Stromal cell of bone marrow (primary cell): ENCODE measurements around the gene MCM5.

Experiments used
- DNase-seq: peaks from one replicate; pipeline ENCODE4 v3.0.0-alpha.2; 2012; ENCODE audit warnings: low read depth

The MCM5 gene

DNA sequence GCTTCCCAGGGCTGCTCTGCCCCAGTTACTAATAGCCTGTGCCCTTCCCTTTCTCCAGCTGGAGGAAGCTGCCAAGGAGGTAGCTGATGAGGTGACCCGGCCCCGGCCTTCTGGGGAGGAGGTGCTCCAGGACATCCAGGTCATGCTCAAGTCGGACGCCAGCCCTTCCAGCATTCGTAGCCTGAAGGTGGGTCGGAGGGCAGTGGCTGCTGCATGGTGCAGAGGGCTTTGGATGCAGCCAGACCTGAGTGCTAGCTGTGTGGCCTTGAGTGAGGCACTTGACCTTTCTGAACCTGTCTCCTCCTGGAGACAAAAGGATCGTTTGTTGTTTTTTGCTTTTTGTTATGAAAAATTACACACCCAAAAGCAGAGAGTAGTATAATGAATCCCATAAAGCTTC lies 3.4 kb downstream of the MCM5 start:
- no peak for DNase-seq

DNA sequence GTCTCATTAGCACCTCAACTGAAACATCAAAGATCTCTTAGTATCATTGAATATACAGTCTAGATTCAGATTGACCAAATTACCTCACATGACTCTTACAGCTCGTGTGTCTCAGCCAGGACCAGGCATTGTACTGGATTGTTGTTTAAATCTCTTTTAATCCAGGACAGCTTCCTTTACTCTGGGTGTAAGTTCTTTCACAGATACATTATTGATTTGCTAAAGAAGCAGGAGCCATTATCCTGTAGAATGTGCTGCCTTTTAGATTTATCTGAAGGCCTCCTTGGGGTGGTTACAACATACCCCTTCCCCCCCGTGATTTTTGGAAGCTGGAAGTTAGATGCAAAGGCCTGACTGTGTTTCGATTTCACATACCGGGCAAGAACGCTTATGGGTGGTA lies 4.2 kb downstream of the MCM5 start:
- DNase-seq, result no peak

DNA sequence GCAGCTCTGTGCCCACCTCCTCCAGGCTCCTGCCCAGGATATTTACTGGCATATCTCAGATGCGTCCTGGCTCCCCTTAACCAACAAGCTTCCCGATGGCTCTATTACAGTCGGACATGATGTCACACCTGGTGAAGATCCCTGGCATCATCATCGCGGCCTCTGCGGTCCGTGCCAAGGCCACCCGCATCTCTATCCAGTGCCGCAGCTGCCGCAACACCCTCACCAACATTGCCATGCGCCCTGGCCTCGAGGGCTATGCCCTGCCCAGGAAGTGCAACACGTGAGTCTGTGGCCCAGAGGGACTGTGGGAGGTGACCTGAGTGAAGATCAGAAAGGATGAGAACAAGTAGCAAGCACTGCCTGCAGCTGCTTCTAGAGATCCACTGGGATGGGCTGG lies 6.5 kb downstream of the MCM5 start:
- no peak for DNase-seq

DNA sequence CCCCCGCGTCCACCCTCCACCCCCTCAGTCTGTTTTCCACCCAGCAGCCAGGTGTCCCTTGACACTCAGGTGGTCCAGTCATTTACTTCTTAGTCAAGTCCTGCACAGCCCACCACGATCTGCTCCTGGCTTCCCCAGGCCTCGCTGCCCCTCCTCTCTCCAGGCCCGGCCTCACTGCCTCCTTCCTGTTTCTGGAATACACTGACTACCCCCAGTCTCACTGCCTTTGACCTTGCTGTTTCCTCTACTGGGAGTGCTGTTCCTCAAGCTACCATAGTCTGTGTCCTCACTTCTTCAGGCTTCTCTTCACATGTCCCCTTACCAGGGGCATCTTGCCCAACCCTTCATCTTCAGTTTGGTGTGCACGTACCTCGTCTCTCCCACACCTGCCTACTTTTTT lies 7.4 kb downstream of the MCM5 start:
- no peak for DNase-seq

DNA sequence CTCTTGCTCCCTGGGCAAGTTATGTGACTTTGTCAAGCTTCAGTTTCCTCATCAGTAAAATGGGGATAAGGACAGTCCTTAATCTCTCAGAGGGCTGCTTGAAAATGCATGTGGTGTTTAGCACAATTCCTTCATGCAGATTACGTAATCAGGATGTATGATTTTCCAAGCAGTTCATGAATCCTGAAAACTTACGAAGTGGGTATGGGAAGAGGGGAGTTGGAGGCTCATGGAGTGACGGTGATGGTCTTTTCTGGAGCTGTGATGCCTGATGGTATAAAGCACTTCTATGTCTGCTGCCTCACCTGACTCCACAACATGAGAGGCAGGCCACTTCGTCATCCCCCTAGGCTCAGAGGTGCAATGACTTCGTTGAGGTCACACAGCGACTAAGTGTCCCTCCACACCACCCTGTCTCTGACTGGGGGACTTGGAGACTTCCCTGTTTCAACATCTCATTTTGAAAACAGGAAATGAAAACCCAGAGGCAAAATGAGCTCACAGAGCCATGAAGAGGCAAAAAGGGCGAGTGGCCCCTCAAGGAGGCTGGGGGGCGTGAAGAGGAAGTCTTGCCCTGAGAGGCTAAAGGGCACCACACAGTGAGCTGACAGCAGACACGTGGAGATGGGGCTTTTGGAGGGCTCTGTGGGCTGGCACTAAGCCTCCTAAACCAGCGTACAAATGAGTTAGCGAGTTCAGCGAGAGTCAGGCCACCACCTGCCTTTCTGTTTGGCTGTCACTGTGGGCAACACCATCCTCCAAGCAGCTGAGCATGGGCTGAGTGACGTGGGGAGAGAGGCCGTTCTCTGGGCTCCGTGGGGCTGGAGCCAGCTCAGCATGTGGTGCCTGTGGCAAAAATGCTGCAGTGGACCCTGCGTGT lies 10.1 kb downstream of the MCM5 start:
- no peak for DNase-seq

DNA sequence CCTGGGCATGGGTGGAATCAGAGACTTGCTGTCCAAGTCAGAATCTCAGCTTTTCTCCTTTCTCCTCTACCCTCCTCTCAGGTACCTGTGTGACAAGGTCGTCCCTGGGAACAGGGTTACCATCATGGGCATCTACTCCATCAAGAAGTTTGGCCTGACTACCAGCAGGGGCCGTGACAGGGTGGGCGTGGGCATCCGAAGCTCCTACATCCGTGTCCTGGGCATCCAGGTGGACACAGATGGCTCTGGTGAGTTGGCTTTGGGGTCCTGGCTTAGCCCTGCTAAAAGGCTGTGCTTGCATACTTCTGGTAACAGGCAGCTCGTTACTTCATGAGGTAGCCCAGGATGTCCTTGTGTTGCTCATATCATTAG lies 10.7 kb downstream of the MCM5 start:
- no peak for DNase-seq

DNA sequence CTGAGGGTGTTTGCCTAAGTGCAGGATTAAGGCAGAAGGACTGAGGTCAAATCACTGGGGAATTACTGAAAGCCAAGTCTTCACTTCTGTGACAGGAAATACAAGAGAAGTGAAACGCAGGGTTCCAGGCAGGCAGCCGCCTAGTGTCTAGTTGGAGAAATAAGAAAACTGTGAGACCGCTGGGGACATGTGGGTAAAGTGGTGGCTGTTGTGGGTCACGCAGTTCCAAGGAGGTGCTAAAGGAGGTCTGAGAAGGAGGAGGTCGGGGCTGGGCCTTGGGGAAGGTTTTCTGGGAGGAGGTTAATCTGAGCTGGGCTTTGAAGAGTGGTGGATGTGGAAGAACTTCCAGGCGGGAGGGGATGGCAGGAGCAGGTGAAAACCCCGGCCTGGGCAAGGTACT lies 11.2 kb downstream of the MCM5 start:
- no peak for DNase-seq

DNA sequence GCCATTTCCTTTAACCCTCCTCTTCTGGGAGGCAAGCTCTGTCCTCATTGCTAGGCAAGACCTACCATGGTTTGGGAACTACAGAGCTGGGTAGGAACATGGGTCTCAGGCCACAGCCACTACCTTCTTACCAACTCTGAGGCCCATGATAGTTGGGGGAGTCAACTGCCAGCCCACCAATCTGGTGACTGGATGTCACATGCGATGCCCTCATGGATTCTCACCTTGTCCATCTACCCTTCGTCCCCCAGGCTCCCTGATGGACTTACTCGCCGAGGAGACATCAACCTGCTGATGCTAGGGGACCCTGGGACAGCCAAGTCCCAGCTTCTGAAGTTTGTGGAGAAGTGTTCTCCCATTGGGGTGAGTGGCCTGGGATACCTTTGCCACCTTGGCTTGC lies 13.7 kb downstream of the MCM5 start:
- no peak for DNase-seq

DNA sequence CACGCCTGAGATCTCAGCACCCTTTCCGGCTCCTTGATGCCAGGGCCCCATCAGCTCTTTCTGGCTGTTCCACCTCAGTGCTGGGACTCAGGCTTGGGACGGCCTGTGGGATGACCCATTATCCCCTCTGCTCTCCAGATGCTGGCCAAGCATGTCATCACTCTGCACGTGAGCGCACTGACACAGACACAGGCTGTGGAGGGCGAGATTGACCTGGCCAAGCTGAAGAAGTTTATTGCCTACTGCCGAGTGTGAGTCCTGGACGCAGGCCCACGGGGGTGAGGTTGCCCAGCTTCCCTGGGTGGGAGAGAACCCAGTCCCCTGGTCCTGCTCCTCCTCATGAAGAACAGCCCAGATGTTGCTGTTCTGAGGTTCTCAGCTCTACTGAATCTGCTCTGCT lies 17.7 kb downstream of the MCM5 start:
- DNase-seq, result no peak

DNA sequence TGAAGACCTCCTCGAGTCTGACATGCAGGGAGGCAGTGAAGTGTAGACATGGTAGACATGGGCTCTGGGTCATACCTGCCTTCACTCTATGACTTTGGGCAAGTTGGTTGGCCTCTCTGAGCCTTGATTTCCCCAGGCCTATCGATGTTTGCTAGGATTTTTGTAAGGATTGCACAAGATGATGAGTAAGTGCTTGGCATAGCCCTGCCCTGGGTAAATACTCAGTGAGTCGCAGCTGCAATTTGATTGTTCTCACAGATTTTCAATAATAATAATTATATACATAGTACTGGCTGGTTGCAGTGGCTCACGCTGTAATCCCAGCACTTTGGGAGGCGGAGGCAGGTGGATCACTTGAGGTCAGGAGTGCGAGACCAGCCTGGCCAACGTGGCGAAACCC lies 18.1 kb downstream of the MCM5 start:
- peak; percentile 41 for DNase-seq

DNA sequence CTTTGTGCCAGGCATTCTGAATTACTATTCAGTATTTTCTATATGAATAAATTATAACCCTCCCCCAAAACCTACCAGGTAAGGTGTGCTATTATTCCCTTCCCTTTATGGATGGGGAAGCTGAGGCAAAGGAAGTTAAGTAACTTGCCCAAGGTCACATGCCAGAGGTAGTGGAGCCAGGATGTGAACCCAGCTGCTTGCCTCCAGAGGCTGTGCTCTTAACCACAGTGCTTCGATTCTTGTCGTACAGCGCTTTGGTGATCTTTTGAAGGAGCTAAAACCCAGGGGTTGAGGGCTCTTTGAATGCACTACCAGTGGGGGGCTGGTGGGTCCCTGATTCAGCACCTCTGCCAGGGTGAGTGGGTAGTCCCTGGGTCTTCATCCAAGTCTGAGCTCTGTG lies 18.8 kb downstream of the MCM5 start:
- no peak for DNase-seq

DNA sequence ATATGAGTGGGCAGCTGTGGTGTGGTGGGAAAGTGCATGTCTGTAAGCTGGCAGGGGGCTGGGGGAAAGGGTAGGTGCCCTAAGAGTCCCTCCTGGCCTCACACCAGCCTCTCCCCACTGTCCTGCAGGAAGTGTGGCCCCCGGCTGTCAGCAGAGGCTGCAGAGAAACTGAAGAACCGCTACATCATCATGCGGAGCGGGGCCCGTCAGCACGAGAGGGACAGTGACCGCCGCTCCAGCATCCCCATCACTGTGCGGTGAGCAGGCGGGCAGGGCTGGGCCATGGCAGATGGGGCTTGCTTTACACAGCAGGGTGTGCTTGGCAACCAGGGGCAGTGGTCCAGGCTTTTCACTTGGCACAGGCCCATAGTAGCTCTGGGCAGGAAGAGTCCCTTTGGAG lies 19.8 kb downstream of the MCM5 start:
- DNase-seq, result no peak

DNA sequence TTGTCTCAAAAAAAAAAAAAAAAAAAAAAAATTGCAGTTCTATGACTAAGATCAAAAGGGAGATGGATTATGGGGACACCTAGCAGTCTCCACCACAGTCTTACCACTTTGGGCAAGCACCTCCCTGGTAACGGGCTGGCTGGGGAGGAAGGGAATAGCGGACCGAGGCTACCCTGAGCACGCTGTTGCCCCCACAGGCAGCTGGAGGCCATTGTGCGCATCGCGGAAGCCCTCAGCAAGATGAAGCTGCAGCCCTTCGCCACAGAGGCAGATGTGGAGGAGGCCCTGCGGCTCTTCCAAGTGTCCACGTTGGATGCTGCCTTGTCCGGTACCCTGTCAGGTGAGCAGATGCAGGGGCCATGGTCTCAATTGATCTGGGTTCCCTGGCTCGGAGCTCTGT lies 21.2 kb downstream of the MCM5 start:
- DNase-seq, result no peak

DNA sequence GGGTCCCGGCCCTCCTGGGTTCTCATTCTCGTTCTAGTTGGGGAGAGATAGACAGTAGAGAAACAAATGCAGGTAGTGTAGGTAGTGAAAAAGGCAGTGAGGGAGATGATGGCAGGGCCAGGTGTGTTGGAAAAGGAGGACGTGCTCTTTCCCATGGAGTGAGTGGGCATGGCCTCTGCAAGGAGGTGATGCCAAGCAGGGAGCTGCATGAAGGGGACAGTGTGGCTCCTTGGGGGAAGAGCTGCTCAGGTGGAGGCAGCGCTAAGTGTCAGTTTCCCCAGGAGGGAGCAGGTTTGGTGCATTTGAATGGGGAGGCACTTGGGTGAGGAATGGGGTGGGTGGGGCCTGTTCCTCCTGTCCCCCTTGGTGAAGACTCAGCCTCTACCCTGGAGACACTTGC lies 22.2 kb downstream of the MCM5 start:
- no peak for DNase-seq

DNA sequence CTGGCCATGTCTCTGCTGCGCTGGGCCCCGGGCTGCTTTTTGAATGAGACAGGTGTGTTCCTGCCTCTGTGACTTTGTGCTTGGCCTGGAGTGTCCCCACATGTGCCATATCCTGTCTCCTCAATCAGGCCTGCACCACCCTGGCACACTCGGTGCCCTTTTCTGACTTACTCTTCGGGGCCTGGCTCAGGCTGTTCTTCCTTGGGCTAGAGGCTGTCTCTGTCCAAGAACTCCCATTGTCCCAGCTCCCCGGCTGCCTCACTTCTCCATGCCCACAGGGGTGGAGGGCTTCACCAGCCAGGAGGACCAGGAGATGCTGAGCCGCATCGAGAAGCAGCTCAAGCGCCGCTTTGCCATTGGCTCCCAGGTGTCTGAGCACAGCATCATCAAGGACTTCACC lies 23.0 kb downstream of the MCM5 start:
- no peak for DNase-seq

DNA sequence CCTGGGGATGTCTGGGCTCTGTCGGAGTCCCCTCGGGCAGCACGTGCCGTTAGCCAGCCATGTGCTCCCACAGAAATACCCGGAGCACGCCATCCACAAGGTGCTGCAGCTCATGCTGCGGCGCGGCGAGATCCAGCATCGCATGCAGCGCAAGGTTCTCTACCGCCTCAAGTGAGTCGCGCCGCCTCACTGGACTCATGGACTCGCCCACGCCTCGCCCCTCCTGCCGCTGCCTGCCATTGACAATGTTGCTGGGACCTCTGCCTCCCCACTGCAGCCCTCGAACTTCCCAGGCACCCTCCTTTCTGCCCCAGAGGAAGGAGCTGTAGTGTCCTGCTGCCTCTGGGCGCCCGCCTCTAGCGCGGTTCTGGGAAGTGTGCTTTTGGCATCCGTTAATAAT lies 24.1 kb downstream of the MCM5 start:
- DNase-seq, result no peak

DNA sequence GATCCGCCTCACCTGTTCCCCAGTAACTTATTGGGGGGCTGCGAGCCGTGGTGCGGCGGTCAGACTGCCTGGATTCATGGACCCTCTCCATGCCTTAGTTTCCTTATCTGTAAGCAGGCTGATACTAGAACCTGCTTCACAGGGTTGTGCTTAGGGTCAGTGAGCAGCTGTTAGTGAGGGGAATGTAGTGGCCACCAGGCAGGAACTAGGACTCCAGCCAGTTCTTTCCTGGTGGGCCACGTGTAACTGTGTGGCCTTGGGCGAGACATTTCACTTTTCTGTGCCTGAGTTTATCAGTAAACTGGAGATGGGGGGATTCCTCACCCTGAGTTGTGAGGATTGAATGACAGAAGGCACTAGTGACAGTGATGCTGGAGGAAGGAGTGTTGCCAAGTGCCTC lies 24.8 kb downstream of the MCM5 start:
- no peak for DNase-seq

DNA sequence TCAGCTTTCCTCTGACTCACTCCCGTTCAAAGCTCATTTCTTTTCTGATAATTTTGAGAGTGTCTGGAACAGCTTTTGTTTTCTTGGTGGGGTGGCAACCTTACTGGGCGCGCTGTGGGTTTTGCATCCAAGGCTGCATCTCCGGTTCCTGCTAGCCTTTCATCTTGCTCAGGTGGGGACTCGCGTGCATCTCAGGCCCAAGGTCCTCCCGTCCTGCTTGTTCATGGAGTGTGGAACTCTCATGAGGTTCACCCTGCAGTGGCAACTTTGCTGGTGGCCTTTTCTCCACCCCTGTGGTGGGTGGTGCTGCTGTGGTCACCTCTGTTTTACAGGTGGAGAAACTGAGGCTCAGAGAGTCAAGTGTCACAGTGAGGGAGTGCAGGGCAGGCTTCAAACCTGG lies 25.6 kb downstream of the MCM5 start:
- no peak for DNase-seq

DNA sequence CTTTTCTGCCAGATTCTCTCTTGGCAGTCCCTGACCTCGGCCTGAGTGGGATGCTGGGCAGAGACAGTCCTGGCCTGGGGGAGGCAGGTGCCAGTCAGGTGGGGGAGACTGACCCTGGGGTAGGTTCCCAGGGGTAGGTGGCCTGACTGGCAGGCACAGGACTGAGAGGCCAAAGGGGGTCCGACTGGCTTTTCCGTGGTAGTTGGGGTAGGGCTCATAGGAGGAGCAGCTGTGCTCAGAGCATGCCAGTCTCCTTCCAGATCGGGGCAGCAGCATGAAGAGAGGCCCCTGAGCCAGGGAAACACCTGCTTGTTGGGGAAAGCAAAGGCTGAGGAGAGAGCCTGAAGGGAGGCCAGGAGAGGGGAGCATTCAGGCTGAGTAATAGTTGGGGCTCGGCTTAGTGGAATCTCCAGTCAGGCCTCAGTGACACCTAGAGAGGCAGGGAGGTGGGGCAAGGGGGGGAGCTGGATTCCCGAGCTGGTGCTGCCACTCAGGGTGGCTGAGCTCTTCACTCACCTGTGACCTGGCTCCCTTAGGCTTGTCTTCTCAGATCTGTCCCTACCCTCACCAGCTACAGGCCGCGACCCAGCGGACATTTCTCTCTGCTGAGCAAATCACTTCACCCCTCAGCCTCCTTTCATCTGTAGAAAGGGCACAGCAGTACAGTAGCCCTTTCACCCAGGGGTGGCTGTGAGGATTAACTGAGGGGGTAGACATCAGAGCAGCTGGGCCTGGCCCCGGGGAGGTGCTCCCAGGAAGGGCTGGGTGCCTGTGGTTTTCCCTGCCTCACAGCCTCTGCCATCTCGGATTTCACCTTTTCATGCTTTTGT lies 26.2 kb downstream of the MCM5 start:
- DNase-seq, result no peak

DNA sequence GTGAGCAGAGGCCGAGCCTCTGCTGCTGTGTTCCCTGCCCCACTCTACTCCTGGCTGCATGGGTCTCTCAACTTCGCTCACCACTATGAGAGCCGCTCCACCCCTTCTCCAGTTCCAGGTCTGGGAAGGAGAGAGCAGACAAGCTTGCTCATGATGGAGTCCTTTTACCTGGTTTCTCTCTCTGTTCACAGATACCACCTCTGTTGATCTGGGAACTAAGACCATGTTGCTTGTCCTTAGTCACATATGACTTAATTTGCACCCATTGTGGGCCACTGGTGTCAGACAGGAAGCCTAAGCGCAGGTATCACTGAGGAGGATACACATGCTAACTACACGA lies 26.8 kb downstream of the MCM5 start:
- DNase-seq, result no peak

DNA sequence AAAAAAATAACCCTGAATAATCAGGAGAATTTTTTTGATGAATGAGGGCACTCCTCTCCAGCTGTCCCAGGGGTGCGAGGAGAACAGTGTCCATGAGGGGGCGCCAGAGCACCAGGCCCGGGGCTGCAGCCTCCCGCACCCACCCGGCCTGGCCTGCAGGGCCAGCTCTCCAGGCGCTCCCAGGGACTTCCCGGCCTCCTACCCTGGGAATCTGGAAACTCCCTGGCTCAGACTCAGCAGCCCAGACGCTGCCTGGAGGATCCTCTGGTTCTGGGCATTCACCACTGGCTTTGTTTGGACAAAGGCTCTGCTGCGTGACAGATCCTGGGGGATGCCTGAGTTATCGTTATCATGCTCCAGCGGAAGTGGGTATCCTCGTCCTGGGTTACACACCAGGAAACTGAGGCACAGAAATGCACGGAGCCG lies 31.0 kb downstream of the MCM5 start:
- peak; percentile 89 for DNase-seq

DNA sequence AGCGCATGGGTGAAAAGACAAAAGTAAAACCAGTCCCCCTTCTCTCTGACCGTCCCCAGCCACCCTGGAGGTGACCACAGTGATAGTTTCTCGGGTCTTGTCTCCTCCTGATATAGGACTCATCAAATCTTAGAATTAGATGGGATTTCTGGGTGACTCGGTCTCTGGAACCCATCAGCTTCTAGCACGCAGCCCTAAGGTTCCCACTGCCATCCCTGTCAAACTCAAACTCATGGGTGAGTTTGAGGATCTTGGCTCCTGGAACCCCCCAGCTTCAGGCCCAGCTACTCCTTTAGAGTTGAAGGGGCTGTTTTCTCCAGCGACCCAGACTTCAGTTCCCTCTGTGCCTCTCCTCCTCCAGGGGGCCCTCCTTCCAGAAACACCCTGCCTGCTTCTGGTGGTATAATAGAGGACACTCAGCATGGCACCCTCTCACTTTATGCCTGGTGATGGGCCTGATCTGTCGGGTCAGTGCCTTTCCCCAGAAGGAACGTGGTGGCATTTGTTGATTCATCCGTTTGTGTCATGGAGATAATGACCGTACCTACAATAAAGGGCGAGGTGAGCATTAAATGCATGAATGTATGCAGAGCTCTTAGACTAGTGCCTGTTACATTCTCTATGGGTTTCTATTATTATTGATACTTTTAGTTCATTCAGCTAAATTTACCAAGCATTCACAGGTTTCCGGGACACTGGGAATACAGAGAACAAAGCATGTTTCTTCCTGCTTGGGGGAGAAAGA lies 31.7 kb downstream of the MCM5 start:
- no peak for DNase-seq
